Stimulated activated CD8-positive, alpha-beta memory T cell treated with anti-CD3 and anti-CD28 coated beads, Interleukin-12 subunit alpha, Interleukin-12 subunit beta, amount 100 ng/mL, for 4 hours (primary cell): Measurements from ENCODE around the gene RIOK1.
"Not testable (repeated sequence)": the region's sequence is repeated elsewhere in the genome, so short reads cannot be mapped to it uniquely, and the experiment has no call there.

Experiments
- DNase-seq: peaks from one replicate; pipeline ENCODE4 v3.0.0-alpha.2; 2020; ENCODE audit warnings: low read depth

The RIOK1 gene

GRCh38 chr6:7441048-7441775 is 51.6 kb downstream of the RIOK1 start:
- no peak for DNase-seq

- DNase-seq: no peak
Measured at GRCh38 chr6:7442467-7442866, 52.9 kb downstream of the RIOK1 start.

GRCh38 chr6:7445101-7445500 is 55.5 kb downstream of the RIOK1 start:
- DNase-seq: no peak

- no peak for DNase-seq
Measured at GRCh38 chr6:7445885-7446461, 56.4 kb downstream of the RIOK1 start.

- no peak for DNase-seq
Measured at GRCh38 chr6:7446619-7447325, 57.2 kb downstream of the RIOK1 start.

- no peak for DNase-seq
Measured at GRCh38 chr6:7448232-7448631, 58.6 kb downstream of the RIOK1 start.

GRCh38 chr6:7449018-7449417 is 59.4 kb downstream of the RIOK1 start:
- DNase-seq: no peak

- no peak for DNase-seq
Measured at GRCh38 chr6:7451326-7451725, 61.7 kb downstream of the RIOK1 start.

- DNase-seq: no peak
Measured at GRCh38 chr6:7452898-7453297, 63.3 kb downstream of the RIOK1 start.

GRCh38 chr6:7454696-7455358 is 65.2 kb downstream of the RIOK1 start:
- DNase-seq: no peak

- not testable (repeated sequence) for DNase-seq
Measured at GRCh38 chr6:7456302-7456701, 66.7 kb downstream of the RIOK1 start.

GRCh38 chr6:7461416-7461815 is 71.8 kb downstream of the RIOK1 start:
- no peak for DNase-seq

GRCh38 chr6:7463785-7464184 is 74.2 kb downstream of the RIOK1 start:
- DNase-seq: no peak

GRCh38 chr6:7467007-7467897 is 77.6 kb downstream of the RIOK1 start:
- no peak for DNase-seq
